HUES48 (cell line): ENCODE measurements around the gene MPST.

ENCODE experiments used
- H3K27ac ChIP-seq: one replicate; pipeline ENCODE4 v1.7.0; 2013; ENCODE audit warnings: low read depth, low read length, inconsistent platforms
- H3K27me3 ChIP-seq: 2 replicates; pipeline ENCODE4 v1.6.1; 2013; ENCODE audit warnings: mild to moderate bottlenecking, low read length; ENCODE audit not compliant: control insufficient read depth, insufficient read depth
- H3K36me3 ChIP-seq: 2 replicates; pipeline ENCODE4 v1.6.1; 2013; ENCODE audit warnings: low read length; ENCODE audit not compliant: control insufficient read depth, insufficient read depth
- H3K4me1 ChIP-seq: 2 replicates; pipeline ENCODE4 v1.6.1; 2013; ENCODE audit warnings: mild to moderate bottlenecking, low read length; ENCODE audit not compliant: control insufficient read depth, insufficient read depth
- H3K4me3 ChIP-seq: 2 replicates; pipeline ENCODE4 v1.5.1; 2013; ENCODE audit warnings: mild to moderate bottlenecking, low read depth, low read length
- H3K9ac ChIP-seq: 2 replicates; pipeline ENCODE4 v1.6.1; 2013; ENCODE audit warnings: mild to moderate bottlenecking, low read depth, low read length, moderate library complexity
- H3K9me3 ChIP-seq: 2 replicates; pipeline ENCODE4 v1.6.1; 2013; ENCODE audit warnings: low read length; ENCODE audit not compliant: control insufficient read depth, insufficient read depth

Gene MPST

DNA sequence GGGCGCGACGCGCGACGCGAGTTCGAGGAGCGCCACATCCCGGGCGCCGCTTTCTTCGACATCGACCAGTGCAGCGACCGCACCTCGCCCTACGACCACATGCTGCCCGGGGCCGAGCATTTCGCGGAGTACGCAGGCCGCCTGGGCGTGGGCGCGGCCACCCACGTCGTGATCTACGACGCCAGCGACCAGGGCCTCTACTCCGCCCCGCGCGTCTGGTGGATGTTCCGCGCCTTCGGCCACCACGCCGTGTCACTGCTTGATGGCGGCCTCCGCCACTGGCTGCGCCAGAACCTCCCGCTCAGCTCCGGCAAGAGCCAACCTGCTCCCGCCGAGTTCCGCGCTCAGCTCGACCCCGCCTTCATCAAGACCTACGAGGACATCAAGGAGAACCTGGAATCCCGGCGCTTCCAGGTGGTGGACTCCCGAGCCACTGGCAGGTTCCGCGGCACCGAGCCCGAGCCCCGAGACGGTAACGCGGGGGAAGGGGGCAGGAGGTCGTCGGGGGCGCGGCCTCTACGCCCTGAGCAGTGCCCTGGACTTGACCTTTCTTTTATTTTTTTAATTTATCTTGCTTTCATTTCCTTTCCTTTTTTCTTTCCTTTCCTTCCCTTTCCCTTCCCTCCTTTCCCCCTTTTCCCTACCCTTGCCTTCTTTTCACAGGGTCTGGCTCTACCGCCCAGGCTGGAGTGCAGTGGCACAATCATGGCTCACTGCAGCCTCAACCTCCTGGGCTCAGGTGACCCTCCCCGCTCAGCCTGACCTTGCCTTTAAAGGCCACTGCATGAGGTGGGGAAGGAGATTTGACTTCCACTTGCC, 5.0 kb downstream of the MPST start:
- H3K27me3 ChIP-seq: no peaks in the 10 kb centered on the region
- H3K9ac ChIP-seq: no peak overlapping the region; the same call in 1 of the 2 replicates
- peaks cover 12% of the 10 kb centered on the region; the same call in 1 of the 2 replicates for H3K4me1 ChIP-seq
- H3K36me3 ChIP-seq: peaks cover 44% of the 10 kb centered on the region
- no peak overlapping the region for H3K4me3 ChIP-seq
- H3K9me3 ChIP-seq: no peaks in the 10 kb centered on the region
- no peak overlapping the region for H3K27ac ChIP-seq

DNA sequence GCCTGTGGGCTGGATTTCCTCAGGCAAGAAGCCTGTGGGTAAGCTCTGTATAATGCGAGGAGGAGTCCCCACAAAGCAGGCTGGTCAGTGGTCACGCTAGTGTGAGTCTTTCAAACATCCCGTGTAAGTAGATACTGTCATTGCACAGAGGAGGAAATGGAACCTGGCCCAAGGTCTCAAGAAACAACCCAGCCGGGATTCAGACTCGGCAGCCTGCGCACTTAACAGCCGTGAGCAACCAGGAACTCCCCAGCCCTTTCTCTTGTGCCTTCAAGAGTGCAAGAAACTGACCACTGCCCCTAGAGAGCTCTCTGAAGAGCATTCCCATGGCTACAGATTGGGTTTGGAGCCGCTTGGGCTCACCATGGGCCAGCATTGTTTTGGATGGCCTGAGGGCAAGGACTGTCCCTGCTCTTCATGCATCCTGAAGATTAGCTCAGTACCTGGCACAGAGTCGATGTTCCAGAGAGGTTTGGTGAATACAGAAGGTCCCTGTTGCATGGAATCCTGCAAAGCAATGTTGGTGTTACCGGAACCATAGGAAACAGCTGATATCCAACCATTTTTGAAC, 6.0 kb downstream of the MPST start:
- H3K4me3 ChIP-seq: no peak overlapping the region
- no peak overlapping the region for H3K27ac ChIP-seq
- peaks cover 9% of the 10 kb centered on the region; the same call in 1 of the 2 replicates for H3K4me1 ChIP-seq
- no peak overlapping the region for H3K9ac ChIP-seq
- H3K9me3 ChIP-seq: no peaks in the 10 kb centered on the region
- peaks cover 53% of the 10 kb centered on the region for H3K36me3 ChIP-seq
- no peaks in the 10 kb centered on the region for H3K27me3 ChIP-seq

DNA sequence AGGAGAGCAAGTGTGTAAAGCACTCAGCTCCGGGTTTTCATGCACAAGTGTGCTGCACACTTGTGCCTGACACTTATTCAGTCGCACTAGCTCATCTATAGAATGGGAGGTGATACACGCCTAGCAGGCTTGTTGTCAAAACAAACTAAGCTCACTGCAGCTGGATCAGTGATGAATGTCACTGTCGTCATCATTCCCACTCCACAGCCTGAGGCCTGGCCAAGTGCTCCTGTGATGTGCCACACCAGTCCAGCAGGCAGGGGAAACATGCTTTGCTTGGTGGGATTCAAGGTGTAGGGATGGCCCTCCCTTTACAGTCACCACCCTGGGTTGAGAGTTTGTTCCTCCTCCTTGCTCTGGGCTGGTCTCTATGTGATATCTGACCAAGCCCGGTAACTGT, 6.8 kb downstream of the MPST start:
- Histone ChIP-seq H3K9me3 (no peaks in the 10 kb centered on the region), H3K27me3 (no peaks in the 10 kb centered on the region), H3K9ac (no peak overlapping the region), H3K4me1 (peaks cover 11% of the 10 kb centered on the region; the same call in 1 of the 2 replicates), H3K27ac (no peak overlapping the region), H3K4me3 (no peak overlapping the region), H3K36me3 (peaks cover 53% of the 10 kb centered on the region)

- Histone ChIP-seq H3K9me3 (no peaks in the 10 kb centered on the region), H3K9ac (no peak overlapping the region), H3K4me1 (peaks cover 13% of the 10 kb centered on the region; the same call in 1 of the 2 replicates), H3K36me3 (peaks cover 53% of the 10 kb centered on the region), H3K4me3 (no peak overlapping the region), H3K27me3 (no peaks in the 10 kb centered on the region), H3K27ac (no peak overlapping the region)
Measured at GRCh38 chr22:37027556-37027955, 8.0 kb downstream of the MPST start.

GRCh38 chr22:37028692-37029674, 9.4 kb downstream of the MPST start:
- Histone ChIP-seq H3K36me3 (peaks cover 53% of the 10 kb centered on the region), H3K4me3 (no peak overlapping the region), H3K27ac (no peak overlapping the region)

GRCh38 chr22:37030560-37031281, 11.2 kb downstream of the MPST start:
- Histone ChIP-seq H3K27ac (no peak overlapping the region), H3K4me1 (peaks cover 20% of the 10 kb centered on the region; the same call in 1 of the 2 replicates), H3K9me3 (no peaks in the 10 kb centered on the region), H3K4me3 (no peak overlapping the region), H3K9ac (no peak overlapping the region), H3K36me3 (peaks cover 37% of the 10 kb centered on the region), H3K27me3 (no peaks in the 10 kb centered on the region)

More at GRCh38 chr22:37028692-37029674, 9.4 kb downstream of the MPST start:
- H3K27me3 ChIP-seq: no peaks in the 10 kb centered on the region
- H3K4me1 ChIP-seq: peaks cover 20% of the 10 kb centered on the region; the same call in 1 of the 2 replicates
- H3K9me3 ChIP-seq: no peaks in the 10 kb centered on the region
- no peak overlapping the region for H3K9ac ChIP-seq

GRCh38 chr22:37032134-37032534, 12.6 kb downstream of the MPST start:
- H3K9ac ChIP-seq: no peak overlapping the region
- H3K4me3 ChIP-seq: no peak overlapping the region
- peaks cover 26% of the 10 kb centered on the region for H3K36me3 ChIP-seq
- no peaks in the 10 kb centered on the region for H3K9me3 ChIP-seq
- peak overlapping the region; percentile 66 for H3K27ac ChIP-seq
- no peaks in the 10 kb centered on the region for H3K27me3 ChIP-seq
- peaks cover 19% of the 10 kb centered on the region; the same call in 1 of the 2 replicates for H3K4me1 ChIP-seq

DNA sequence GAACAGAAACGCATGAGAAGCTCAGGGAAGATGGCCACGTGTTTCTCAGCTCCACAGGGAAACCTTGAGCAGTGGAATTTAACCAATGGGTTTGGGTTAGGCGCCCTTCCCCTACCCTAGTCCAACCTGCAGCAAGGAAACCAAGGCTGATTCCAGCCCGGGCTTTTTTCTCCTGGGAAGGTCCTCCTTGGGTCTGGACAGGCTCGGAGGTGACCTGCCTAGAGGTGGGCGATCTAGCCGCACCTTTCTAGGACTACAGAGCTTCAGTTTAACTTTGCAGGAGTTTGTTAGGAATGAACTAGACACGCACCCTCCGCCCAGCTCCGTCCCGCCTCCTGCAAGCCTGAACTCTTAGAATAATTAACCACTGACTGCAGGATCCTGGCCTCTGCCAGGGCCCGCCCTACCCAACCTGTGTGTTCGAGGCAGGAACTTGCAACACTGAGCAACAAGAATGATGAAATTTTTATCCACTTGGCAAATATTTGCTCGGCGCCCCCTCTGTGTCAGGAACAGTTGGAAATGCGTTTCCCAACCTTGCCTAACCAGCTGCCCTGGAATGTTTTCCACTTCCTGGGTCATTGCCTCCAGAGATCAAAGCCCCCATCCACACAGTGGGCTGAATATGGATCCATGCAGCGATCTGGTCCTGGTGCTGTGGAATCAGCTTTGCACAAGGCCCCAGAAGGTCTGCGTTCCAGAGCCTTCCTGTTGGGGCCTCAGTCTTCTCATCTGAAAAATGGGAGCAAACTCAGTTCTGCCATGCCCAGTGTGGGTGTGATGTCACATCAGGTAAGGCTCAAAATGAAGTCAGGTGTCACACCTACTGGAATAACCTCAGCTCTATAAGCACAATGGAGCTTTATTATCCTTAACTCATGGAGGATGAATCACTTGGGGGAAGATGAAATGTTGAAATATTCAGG, 13.3 kb downstream of the MPST start:
- H3K9ac ChIP-seq: no peak overlapping the region
- H3K4me1 ChIP-seq: peaks cover 12% of the 10 kb centered on the region; the same call in 1 of the 2 replicates
- peaks cover 21% of the 10 kb centered on the region for H3K36me3 ChIP-seq
- H3K27ac ChIP-seq: peak overlapping the region; percentile 66
- H3K27me3 ChIP-seq: no peaks in the 10 kb centered on the region
- H3K9me3 ChIP-seq: no peaks in the 10 kb centered on the region
- no peak overlapping the region for H3K4me3 ChIP-seq

- no peak overlapping the region for H3K9ac ChIP-seq
- peaks cover 16% of the 10 kb centered on the region for H3K36me3 ChIP-seq
- H3K27ac ChIP-seq: no peak overlapping the region
- H3K9me3 ChIP-seq: no peaks in the 10 kb centered on the region
- H3K4me3 ChIP-seq: no peak overlapping the region
- H3K27me3 ChIP-seq: no peaks in the 10 kb centered on the region
- H3K4me1 ChIP-seq: peaks cover 12% of the 10 kb centered on the region; the same call in 1 of the 2 replicates
Measured at GRCh38 chr22:37033605-37034430, 14.3 kb downstream of the MPST start.
